GM18870 (cell line): ENCODE results near the gene LSAMP.

Experiments
- ATAC-seq: cut with Tn5 transposase; IDR thresholded peaks from one replicate; pipeline ENCODE4 v1.9.1; 2021; ENCODE audit warnings: moderate library complexity; ENCODE audit not compliant: unreplicated experiment

The LSAMP gene

DNA sequence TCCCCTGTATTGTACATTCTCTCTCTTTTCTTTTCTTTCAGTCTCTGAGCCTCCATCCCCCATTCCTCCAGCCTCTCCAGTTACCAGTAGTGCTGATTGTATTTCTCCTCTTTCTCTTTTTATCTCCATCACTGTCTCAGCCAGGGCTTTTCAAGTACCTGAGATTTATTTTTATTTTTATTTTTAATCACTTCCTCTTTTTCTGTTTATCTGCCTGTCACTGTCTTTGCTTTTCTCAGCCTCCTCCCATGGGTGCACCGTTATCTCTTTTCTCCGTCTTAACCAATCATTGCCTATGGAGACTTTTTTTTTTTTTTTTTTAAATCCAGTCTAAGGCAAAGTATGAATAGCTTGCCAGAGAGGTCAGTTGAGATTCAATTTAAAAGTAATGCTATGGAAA is 462.7 kb downstream of the LSAMP start:
- ATAC-seq = no peak

DNA sequence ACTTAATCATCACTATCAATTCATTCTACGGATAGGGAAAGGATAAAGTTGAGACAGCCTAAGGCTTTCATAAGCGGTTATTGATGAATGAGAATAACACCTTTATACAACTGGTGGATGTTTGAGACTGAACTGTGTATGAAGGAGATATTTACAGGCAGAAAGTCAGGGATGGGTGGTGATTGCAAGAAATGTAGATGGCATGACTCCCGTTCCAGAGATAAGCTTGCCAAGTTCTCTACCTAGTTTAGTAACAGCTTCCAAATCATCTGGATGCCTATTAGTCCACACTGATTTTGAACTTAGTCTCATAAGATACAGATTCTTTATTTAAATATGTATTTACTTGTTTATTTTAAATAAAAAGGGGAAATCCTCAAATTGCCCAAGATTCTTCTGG is 463.2 kb downstream of the LSAMP start:
- no peak for ATAC-seq

DNA sequence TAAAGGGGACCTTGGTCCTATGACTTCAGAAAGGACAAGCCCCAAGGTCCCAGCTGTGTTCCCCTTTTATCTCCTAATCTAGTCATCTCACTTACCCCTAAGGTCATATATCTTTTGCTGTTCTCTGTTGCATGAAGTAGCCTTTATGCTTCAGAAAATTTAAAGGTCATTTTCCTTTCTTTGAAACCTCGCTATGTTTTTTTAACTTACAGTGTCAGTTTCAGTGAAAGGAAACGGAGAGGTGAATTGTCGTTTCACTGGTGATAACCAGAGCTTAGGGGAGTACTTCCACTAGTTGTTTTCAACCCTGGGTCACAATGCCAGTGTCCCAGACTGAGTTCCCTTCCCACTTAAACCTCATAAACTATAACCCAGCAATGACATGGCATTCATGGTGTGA is 464.6 kb downstream of the LSAMP start:
- ATAC-seq = peak; percentile 58

DNA sequence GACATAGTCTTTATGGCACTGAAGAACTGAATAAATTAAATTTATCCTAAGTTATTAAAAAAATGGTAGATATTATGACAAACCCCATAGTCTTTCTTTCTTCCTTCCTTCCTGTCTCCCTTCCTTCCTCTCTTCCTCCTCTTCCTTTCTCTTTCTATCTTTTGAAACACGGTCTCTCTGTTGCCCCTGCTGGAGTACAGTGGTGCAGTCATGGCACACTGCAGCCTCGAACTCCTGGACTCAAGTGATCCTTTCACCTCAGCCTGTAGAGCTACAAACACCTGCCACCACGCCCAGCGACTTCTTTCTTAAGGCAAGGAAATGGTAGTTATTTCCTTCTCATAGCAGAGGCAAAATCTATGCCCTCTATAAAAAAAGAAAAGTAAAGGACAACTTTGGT is 467.4 kb downstream of the LSAMP start:
- ATAC-seq = no peak

DNA sequence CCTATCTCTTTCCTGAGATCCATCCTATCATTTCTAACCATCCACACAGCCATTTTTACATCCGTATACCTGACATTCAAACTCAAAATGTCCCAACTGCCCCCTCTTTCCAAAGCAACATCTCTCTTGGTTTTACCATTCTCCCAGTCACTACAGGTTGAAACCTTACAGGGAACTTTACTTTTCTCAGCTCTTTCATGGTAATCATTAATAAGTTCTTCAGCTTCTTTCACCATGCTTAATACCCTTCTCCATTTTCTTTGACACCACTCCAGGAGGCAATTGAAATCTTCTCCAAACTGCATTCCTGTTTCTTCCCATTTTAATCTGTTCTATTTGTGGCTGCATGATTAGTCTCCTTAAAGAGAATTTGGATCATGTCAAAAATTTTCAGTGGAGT is 469.5 kb downstream of the LSAMP start:
- ATAC-seq = no peak

DNA sequence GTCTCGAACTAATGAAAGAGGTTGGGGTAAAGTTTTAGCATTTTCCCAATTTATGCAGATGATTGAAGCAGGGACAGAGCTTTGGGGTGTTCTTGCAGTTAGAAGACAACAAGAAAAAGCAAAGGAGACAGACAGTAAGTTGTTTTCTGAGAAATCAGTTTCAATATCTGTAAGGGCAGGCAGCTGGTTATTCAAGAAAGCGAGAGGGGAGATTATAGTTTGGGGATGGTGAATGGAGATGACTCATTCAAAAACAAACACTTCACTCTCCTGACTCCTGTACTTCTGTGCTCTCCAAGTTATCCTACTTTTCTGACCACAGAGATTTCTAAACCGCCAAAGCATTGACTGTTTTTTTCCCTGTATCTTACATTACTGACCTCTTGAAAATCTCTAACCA is 469.9 kb downstream of the LSAMP start:
- peak; percentile 68 for ATAC-seq

DNA sequence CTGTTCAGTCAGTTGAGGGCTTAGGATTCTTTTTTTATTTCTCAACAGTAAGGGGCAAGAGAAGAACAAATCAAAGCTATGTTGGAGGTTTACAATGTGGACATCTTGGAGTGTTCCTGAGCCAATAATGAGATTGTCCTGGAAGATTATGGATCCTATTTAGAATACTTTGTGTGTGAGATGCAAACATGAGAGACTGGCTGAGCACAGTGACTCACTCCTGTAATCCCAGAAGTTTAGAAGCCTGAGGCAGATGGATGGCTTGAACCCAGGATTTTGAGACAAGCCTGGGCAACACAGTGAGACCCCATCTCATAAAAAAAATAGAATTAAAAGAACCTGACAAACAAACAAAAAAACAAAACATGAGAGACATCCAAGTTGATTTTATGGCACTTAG is 470.3 kb downstream of the LSAMP start:
- ATAC-seq = no peak

DNA sequence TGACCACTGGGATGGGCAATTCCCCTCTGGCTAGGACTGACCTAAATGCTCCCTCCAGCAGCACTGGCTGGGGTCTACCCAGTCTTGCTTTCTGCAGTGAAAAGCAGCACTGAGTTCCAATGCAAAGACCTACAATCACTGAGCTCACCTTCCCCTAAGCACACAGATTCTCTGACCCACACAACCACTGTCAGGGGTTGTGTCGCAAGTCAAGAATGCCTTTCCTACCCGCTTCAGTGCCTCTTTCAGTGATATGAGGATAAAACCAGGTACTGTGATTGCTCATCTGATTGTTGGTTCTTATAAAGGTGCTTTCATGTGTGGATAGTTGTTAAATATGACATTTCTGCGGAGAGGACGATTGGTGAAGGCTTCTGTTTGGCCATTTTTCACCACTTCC is 476.4 kb downstream of the LSAMP start:
- no peak for ATAC-seq

DNA sequence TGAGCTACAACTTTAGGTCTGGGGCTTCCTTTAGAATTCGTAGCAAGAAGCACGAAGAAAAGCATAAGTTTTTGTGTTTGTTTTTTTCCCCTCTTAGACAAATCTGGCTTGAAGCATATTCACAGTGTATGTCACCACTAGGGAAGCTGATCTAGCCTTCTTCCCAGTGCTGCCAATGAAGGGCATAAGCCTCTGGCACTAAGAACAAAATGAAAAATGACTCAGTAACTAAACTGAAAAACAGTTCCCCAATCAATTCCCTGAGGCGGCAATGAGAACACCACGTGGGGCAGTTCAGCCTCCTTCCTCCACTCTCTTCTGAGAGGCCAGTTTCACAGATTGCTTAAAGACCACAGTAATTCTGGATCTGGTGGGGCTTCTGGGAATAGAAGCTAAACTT is 483.9 kb downstream of the LSAMP start:
- no peak for ATAC-seq

DNA sequence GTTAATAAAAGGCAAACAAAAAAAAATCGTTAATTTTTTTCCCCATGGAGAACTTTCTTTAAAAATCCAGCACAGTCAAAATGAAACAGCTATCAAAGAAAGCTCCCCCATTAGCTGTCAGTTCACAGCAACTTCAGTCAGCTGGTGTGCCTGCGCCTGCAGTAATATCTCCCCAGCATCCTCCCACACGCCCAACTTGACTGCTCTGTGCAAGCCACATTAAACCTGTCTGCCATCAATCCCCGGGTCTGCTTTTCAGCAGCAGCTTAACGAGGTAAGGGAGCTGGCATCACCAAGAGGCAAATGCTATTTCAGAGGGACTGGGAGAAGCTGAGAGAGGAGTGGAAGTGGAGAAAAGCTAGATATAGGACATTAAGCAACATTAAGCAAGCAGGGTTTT is 484.5 kb downstream of the LSAMP start:
- ATAC-seq = peak; percentile 66

DNA sequence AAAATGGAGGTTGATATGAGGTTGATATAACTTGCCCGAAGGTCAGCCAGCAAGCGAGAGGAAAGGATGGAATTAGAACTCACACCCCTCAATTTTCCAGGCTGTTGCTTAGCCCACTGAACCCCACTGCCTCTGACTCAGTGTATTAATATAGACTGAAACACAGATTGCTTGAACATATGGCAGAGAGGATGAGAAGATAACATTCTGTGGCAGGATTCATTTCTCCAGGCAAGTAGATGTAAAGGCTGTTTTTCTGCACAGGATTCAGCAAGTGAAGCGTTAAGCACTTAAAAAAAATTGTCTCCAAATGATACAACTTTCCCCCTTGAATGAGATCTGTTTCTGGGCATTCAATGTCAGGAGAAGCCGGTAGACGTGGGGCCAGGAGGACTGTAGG is 486.8 kb downstream of the LSAMP start:
- ATAC-seq = no peak

DNA sequence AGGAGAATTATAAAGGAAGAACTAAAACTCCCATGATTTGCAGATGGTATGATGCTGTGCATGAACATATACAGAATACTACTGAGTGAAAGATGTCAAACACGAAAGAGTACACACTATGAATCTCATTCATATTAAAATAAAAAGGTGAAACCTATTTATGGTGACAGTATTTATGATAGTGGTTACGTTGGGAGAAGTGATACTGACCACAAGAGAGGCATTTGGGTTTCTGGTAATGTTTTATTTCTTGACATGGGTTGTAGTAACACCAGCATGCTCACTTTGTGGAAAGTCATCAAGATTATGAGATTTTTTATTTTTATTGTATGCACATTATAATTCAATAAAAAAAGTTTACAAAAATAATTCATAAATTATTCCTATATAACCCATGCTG is 498.0 kb downstream of the LSAMP start:
- ATAC-seq = no peak

DNA sequence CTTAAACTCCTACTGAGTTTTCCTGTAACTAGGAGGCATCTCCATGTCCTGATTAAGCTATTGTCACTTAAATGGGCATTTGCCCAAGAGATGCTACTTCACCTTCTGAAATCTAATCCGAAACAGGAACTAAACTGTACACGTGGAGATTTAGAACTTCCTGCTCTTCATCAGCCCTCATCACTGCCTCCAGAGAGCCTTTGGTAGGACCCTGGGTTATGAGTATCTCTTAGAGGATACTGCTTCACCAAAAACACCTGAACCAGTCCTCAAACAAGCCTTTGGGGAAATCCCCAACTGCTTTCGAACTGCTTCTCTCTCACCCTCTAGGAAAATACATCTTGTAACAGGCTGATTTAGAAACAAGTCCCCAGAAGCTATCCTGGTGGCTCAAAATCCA is 501.7 kb downstream of the LSAMP start:
- no peak for ATAC-seq

DNA sequence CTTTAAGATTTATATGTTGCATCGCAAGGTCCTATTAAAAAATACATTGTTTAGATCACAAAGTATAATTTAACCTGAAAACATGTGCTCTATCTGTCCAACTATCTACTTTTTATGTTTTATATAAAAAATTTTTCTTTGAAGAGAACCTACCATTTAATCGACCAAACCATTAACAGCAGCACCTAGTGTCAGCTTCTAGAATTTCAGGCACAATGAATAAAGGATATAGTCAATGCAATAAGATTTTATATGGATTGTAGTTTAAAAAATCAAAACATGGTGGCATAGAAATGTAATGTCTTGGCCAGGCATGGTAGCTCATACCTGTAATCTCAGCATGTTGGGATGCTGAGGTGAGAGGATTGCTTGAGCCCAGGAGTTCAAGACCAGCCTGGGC is 508.2 kb downstream of the LSAMP start:
- no peak for ATAC-seq

DNA sequence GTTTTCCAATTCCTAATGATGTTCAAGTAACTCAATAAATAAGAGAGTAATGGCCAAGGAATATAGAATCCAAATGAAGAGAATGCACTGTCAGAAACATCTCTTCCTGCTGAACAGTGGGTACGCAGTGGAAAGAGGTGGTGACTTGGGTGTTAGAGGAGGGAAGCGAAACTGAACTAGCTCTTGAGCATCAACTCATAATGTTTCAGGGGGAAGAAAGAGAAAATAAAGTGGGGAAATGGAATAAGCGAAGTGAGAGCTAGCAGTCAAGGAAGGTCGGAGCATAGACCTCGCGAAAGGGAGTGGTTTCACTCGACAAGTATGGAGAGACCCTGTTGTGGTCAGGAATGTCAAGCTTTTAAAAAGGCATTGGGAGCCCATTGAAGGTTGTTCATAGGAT is 512.5 kb downstream of the LSAMP start:
- no peak for ATAC-seq

DNA sequence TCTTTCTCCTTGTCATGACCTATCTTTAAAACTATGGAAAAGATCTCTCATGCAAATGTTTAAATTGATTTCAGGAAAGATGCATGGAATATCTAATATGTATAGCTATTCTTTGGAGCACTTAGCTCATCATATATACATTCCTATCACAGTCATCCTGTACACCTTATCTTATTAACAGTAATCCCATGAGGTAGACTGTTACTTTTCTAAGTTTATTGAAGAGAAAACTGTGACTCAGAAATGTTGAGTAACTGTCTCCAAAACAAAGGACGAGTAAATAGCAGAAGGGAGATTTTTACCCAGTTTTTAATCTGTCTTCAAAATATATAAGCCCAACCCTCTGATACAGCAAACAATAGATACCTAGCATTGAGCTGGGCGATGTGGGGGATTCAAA is 513.7 kb downstream of the LSAMP start:
- ATAC-seq = no peak

DNA sequence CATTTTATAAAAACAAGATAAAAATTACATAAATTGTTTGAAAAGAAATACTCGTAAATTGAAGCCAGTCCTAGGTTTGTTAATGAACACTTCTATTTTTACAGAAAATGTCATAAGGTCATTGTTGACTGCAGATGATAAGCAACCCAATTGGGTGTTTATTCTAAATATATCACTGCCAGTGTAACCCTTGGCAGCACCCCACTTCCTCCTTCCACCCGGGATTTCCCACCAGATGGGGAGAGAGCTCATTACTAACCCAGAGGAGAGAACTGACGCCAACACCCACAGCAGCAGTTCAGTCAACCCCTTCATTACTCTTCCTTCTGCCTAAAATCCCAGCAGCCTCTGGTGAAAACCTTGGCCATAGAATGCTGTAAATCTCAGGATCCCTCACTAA is 514.4 kb downstream of the LSAMP start:
- ATAC-seq = peak; percentile 67

DNA sequence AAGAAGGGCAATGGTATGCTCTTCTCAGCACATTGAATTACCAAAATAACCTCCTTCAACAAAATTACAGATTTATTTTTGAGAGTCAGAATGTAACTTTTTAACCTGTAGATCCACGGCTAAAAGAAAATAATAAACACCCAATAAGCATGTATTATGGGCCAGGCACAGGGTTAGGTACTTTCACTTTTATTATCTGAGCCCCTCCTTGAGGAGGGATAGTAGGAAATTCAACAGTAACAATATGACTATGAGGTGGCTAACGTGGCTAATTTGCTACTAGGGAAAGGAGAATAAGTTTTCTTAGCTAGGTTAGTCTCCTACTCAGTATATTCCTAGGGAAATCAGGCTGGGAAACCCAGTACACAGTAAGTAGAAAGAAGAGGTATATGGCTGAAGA is 515.1 kb downstream of the LSAMP start:
- peak; percentile 52 for ATAC-seq

DNA sequence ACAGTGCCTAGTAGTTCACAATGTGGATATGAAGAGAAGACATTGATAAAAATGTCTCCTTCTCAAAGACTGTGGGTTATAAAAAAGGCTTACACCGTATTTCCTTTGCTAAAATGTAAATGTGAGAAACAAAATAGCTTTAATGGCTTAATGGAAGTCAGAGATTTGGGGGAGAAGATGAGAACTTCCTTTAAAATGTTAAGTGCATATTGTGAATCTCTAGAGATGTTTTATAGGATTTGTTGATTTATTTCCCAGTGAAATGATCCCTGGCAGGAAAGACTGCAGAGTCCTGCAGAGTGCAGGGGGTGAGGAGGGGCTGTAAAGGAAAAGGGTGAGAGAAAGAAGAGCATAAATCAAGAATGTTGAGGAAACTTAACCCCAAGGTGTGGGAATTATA is 516.9 kb downstream of the LSAMP start:
- no peak for ATAC-seq

DNA sequence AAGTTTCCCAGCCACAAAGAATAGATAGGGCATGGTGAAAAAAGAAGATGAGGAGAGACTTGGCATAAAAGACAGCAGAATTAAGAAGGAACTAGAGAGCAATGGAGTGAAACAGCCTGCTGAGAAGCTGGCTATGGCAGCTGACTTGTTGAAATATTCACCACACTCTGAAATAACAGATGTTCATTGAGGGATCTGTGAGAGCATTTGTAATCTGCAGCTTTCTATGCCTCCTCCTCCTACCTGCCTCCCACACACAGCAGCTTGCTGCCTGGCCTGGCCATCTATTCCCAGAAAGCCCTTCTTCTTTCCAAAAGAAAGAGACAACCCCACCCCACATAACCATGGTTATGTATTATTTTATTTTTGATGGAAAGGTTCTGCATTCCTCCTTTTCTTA is 518.1 kb downstream of the LSAMP start:
- ATAC-seq = no peak

DNA sequence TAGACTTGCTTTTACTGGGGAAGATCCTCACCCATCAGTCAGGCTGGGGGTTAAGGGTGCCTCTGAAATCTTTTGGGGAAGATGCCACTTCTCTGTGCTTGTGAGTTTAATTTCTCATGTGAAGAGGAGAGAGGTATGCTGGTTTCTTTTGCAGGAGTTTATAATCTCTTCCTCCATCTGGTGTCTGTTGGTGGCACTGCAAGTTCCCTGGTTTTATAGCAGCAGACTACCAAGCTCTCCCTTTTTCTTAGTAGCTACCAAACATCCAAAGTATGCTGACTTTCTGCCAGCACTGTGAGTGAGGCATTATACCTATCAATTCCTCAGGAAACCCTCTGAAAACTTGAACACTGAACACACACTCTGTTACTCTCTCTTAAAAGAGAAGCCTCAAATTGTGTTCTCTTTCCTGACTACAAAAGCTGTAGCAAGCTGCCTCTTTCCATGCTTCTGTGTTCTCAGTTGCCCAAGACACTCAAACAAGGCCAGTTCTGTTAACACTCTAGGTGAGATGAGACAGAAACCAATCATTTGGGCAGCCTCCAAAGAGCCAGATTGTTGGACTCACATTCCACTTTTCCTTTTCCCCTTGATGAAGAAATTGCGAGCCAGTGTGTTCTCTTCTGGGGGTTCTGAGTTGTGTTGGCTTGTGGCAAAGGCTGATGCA is 522.5 kb downstream of the LSAMP start:
- ATAC-seq = no peak

DNA sequence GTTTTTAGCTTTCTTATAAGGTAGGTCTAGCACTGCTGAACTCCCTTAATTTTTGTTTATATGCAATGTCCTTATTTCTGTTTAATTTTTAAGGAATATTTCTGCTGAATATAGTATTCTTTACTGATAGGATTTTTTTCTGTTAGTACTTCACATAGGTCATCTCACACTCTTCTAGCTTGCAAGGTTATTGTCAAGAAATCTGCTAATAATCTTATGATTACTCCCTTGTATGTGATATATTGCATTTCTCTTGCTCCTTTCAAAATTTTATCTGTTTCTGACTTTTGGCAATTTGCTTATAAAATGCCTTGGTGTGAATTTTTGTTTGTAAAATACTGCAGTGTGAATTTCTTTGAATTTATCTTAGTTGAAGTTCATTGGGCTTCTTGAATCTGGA is 523.6 kb downstream of the LSAMP start:
- ATAC-seq = no peak

DNA sequence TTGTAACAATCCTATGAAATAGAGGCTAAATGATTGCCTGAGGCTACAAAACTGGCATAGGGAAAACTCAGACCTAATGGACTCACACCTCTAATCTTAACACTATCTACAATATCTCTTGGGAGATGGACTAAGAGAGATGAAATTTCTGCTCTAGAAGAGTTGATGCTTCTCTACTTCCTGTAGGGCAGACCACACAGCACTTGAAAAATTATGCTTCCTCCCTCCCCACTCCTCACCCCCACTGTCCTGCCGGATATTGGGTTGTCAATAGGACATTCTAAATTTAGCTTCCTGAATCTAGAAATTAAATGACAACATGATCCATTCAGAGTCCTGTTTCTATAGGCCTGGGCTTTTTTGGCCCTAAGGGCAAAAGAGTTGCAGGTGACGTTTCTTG is 526.4 kb downstream of the LSAMP start:
- ATAC-seq = no peak

DNA sequence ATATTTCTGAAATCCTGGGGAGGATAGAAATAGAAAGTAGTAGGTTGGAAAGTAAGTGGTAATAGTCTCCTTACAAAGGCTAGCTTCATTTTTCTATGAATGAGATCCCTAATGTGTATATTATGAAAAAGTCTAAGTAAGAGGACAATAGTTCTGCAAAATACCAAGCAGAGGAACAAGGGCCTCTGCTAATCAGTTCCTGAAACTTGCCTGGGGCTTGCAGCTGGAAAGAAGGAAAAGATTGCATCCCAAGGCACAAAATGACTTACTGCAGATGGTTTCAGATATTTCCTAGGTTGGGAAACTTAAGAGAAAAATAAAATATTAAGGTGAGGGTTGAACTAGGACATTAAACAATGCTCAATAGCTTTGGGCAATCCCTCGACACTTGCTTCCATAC is 528.4 kb downstream of the LSAMP start:
- no peak for ATAC-seq
